Liver (tissue), 9 donors: Measurements from ENCODE around the gene AEBP1. TPM values are rescaled to one million over a fixed set of nuclear protein-coding genes. Genes with fewer than 3 reads are reported as not detected.

Source experiments
- DNase-seq: peaks from one replicate; pipeline ENCODE4 v3.0.0-alpha.2; 2017; ENCODE audit warnings: low spot score
- H3K27ac ChIP-seq, 2 donors: one replicate each; pipeline ENCODE4 v1.7.0; 2013; ENCODE audit warnings: inconsistent platforms in 2 of 2, low read length in 2 of 2, control low read depth in 1 of 2, low read depth in 1 of 2, mild to moderate bottlenecking in 1 of 2
- H3K27me3 ChIP-seq, 4 donors: one replicate each; pipeline versions ENCODE4 v1.6.1 to v1.7.0; 2013; ENCODE audit warnings: low read length in 3 of 4, inconsistent platforms in 1 of 4, mild to moderate bottlenecking in 1 of 4, moderate library complexity in 1 of 4; ENCODE audit not compliant: control insufficient read depth in 4 of 4, insufficient read depth in 4 of 4
- H3K36me3 ChIP-seq, 4 donors: one replicate each; pipeline versions ENCODE4 v1.6.1 to v1.7.0; 2013; ENCODE audit warnings: low read length in 3 of 4, mild to moderate bottlenecking in 3 of 4, low read depth in 1 of 4, moderate library complexity in 1 of 4; ENCODE audit not compliant: control insufficient read depth in 4 of 4, insufficient read depth in 3 of 4
- H3K4me1 ChIP-seq, 4 donors: one replicate each; pipeline versions ENCODE4 v1.6.1 to v1.7.0; 2013; ENCODE audit warnings: low read length in 3 of 4, mild to moderate bottlenecking in 3 of 4, moderate library complexity in 1 of 4; ENCODE audit not compliant: control insufficient read depth in 4 of 4, insufficient read depth in 4 of 4
- H3K4me3 ChIP-seq, 3 donors: one replicate each; pipeline versions ENCODE4 v1.6.1 to v1.7.0; 2013; ENCODE audit warnings: low read length in 3 of 3, control low read depth in 1 of 3, low read depth in 1 of 3, mild to moderate bottlenecking in 1 of 3
- H3K9ac ChIP-seq, 2 donors: one replicate each; pipeline ENCODE4 v1.7.0; 2013; ENCODE audit warnings: low read length in 2 of 2, mild to moderate bottlenecking in 2 of 2, moderate library complexity in 2 of 2, control low read depth in 1 of 2, low read depth in 1 of 2
- H3K9me3 ChIP-seq, 4 donors: one replicate each; pipeline versions ENCODE4 v1.6.1 to v1.7.0; 2013; ENCODE audit warnings: low read length in 3 of 4; ENCODE audit not compliant: control insufficient read depth in 4 of 4
- CTCF ChIP-seq: fragments of 150-350 bp; IDR thresholded peaks from 2 replicates; pipeline ENCODE4 v1.5.1; 2017; ENCODE audit warnings: improper control_type of control experiment, low read depth, low read length; ENCODE audit not compliant: missing input control
- EGR1 ChIP-seq, 2 donors: IDR thresholded peaks; 2 replicates each; pipeline ENCODE4 v1.6.1; 2016 to 2018; ENCODE audit warnings: antibody characterized with exemption in 2 of 2, low read depth in 2 of 2
- FOXA2 ChIP-seq: IDR thresholded peaks from 2 replicates; pipeline ENCODE4 v1.6.1; 2016; ENCODE audit warnings: antibody characterized with exemption
- GABPA ChIP-seq, 2 donors: IDR thresholded peaks in 1 of 2; conservative IDR thresholded peaks in 1 of 2; 2 replicates each; pipeline ENCODE4 v1.6.1; 2016; ENCODE audit warnings: antibody characterized with exemption in 2 of 2, mild to moderate bottlenecking in 1 of 2, moderate library complexity in 1 of 2
- HNF4A ChIP-seq, 2 donors: conservative IDR thresholded peaks; 2 replicates each; pipeline ENCODE4 v1.6.1; 2016; ENCODE audit warnings: antibody characterized with exemption in 2 of 2, mild to moderate bottlenecking in 2 of 2
- HNF4G ChIP-seq: IDR thresholded peaks from 2 replicates; pipeline ENCODE4 v1.6.1; 2016; ENCODE audit warnings: antibody characterized with exemption
- JUND ChIP-seq, 2 donors: IDR thresholded peaks; 2 replicates each; pipeline ENCODE4 v1.6.1; 2016; ENCODE audit warnings: antibody characterized with exemption in 2 of 2
- MAX ChIP-seq: IDR thresholded peaks from 2 replicates; pipeline ENCODE4 v1.6.1; 2016; ENCODE audit warnings: antibody characterized with exemption
- NR2F2 ChIP-seq: IDR thresholded peaks from 2 replicates; pipeline ENCODE4 v1.6.1; 2016; ENCODE audit warnings: antibody characterized with exemption
- SP1 ChIP-seq: IDR thresholded peaks from 2 replicates; pipeline ENCODE4 v1.6.1; 2018; ENCODE audit warnings: antibody characterized with exemption, mild to moderate bottlenecking
- YY1 ChIP-seq: IDR thresholded peaks from 2 replicates; pipeline ENCODE4 v1.6.1; 2016; ENCODE audit warnings: antibody characterized with exemption, mild to moderate bottlenecking
- WGBS: extraction: QIAGEN DNeasy Blood & Tissue Kit; methylation state at CpG from one replicate; pipeline ENCODE4 v1.1.7; 2013; 5-methylcytosine and 5-hydroxymethylcytosine counted together
- polyA plus RNA-seq, 2 donors: library from polyadenylated mRNA; stranded (reverse) in 1 of 2; unstranded in 1 of 2; fragments of 200-250 nt in 1 of 2; fragments of >200 nt in 1 of 2; fragmentation: Nextera tagmentation in 1 of 2; extraction: Ambion mirVana in 1 of 2; gene quantifications; one replicate each; pipeline versions ENCODE4 v1.2.1 to v1.2.3, GENCODE V29; 2013 to 2015
- total RNA-seq, 2 donors: library from RNA; depleted of rRNA; stranded (reverse); fragments of >200 nt; gene quantifications; one replicate each; pipeline ENCODE4 v1.2.3, GENCODE V29; 2014
- TF ChIP-seq, protein P1 (sequence below): IDR thresholded peaks from 2 replicates; pipeline ENCODE4 v1.6.1; 2016; ENCODE audit warnings: antibody characterized with exemption, mild to moderate bottlenecking
- TF ChIP-seq, protein P2 (sequence below): IDR thresholded peaks from 2 replicates; pipeline ENCODE4 v1.6.1; 2016; ENCODE audit warnings: antibody characterized with exemption
- donor health status: healthy.
- donor health status: healthy.
- donor health status: healthy.
- donor health status: healthy.
- donor health status: healthy.

AEBP1 gene
- total and polyA plus RNA-seq, 4 donors, result 3.4 to 13.3 (median 7.7) TPM

DNA sequence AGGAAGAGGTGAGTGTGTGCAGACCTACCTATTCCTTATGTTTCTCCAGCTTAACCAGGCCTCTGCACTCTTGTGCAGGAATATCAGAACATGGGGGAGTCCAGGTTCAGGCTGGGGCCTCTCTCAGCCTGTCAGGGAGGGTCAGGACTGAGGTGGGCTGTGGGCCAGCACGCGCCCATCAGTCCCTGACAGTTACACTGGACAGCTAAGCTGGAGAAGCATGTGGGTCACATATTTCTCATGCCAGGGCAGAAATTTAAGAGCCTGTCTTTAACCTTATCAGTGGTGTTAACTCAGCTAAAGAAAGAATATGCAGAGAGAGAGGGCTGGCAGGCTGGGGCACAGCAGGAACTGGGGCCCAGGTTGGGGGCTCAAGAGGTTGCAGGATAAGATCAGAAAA lies 27.9 kb downstream of the AEBP1 start:
- Histone ChIP-seq H3K27me3 (no peaks in the 10 kb centered on the region), H3K9ac (no peak overlapping the region), H3K36me3 (no peaks in the 10 kb centered on the region), H3K9me3 (no peaks in the 10 kb centered on the region), H3K27ac (no peak overlapping the region), H3K4me3 (no peak overlapping the region), H3K4me1 (peaks cover 2 to 13% (median 8%) of the 10 kb centered on the region in 4 donors)
- no peak for TF ChIP-seq EGR1 (IDR thresholded peaks at IDR 0.05; ENCODE audit: low read depth in 2 of 2)
- no peak for TF ChIP-seq SP1
- TF ChIP-seq MAX, result no peak
- no peak for TF ChIP-seq YY1
- TF ChIP-seq FOXA2, result no peak
- no peak for TF ChIP-seq CTCF
- TF ChIP-seq JUND (IDR thresholded peaks at IDR 0.05), result no peak
- TF ChIP-seq HNF4A (conservative IDR thresholded peaks at IDR 0.05), result no peak
- TF ChIP-seq, protein P1, sequence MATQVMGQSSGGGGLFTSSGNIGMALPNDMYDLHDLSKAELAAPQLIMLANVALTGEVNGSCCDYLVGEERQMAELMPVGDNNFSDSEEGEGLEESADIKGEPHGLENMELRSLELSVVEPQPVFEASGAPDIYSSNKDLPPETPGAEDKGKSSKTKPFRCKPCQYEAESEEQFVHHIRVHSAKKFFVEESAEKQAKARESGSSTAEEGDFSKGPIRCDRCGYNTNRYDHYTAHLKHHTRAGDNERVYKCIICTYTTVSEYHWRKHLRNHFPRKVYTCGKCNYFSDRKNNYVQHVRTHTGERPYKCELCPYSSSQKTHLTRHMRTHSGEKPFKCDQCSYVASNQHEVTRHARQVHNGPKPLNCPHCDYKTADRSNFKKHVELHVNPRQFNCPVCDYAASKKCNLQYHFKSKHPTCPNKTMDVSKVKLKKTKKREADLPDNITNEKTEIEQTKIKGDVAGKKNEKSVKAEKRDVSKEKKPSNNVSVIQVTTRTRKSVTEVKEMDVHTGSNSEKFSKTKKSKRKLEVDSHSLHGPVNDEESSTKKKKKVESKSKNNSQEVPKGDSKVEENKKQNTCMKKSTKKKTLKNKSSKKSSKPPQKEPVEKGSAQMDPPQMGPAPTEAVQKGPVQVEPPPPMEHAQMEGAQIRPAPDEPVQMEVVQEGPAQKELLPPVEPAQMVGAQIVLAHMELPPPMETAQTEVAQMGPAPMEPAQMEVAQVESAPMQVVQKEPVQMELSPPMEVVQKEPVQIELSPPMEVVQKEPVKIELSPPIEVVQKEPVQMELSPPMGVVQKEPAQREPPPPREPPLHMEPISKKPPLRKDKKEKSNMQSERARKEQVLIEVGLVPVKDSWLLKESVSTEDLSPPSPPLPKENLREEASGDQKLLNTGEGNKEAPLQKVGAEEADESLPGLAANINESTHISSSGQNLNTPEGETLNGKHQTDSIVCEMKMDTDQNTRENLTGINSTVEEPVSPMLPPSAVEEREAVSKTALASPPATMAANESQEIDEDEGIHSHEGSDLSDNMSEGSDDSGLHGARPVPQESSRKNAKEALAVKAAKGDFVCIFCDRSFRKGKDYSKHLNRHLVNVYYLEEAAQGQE, result no peak
- TF ChIP-seq NR2F2, result no peak
- TF ChIP-seq GABPA (IDR thresholded peaks at IDR 0.05 in 1 of 2, conservative IDR thresholded peaks at IDR 0.05 in 1 of 2), result no peak
- TF ChIP-seq HNF4G, result no peak
- no peak for DNase-seq
- WGBS, result 86% methylated on average over 2 of the region's 2 CpGs

DNA sequence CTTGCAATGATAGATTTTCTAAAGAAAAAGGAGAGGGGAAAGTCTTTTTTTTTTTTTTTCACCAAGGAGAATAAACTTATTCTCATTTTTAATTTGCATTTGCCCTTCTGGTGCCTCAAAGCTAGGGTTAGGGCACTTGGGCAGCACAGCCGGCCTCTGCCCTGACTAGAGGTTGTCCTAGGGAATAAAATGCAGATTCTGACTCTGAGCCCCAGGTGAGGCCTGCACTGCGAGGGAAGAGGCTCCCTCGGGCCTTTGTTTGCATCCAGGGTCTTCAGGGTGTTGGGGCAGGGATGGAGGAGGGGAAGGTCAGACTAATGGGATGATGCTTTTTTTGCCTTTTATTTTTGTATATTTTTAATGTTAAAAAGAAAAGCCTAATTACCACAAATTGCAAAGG lies 29.1 kb downstream of the AEBP1 start:
- WGBS, result 73% methylated on average over 3 of the region's 3 CpGs
- Histone ChIP-seq H3K4me3 (no peak overlapping the region), H3K36me3 (no peaks in the 10 kb centered on the region), H3K27me3 (no peaks in the 10 kb centered on the region), H3K9ac (no peak overlapping the region), H3K9me3 (no peaks in the 10 kb centered on the region), H3K27ac (no peak overlapping the region), H3K4me1 (peaks cover 2 to 13% (median 8%) of the 10 kb centered on the region in 4 donors)
- no peak for DNase-seq
- TF ChIP-seq FOXA2 (no peak), NR2F2 (no peak), CTCF (no peak)
- TF ChIP-seq, protein P1, result no peak
- TF ChIP-seq, protein P2, sequence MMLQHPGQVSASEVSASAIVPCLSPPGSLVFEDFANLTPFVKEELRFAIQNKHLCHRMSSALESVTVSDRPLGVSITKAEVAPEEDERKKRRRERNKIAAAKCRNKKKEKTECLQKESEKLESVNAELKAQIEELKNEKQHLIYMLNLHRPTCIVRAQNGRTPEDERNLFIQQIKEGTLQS, result no peak
